22Rv1 (cell line): Measurements from ENCODE around the gene DENND1C.

Source experiments
- ZFX ChIP-seq: fragments of 450-650 bp; IDR thresholded peaks from 2 replicates; pipeline ENCODE4 v1.6.1; 2017; ENCODE audit warnings: antibody characterized with exemption, borderline replicate concordance
- TF ChIP-seq, protein P1 (sequence below): fragments of 450-650 bp; IDR thresholded peaks from 2 replicates; pipeline ENCODE4 v1.5.1; 2017; ENCODE audit warnings: mild to moderate bottlenecking

- TF ChIP-seq, protein P1, sequence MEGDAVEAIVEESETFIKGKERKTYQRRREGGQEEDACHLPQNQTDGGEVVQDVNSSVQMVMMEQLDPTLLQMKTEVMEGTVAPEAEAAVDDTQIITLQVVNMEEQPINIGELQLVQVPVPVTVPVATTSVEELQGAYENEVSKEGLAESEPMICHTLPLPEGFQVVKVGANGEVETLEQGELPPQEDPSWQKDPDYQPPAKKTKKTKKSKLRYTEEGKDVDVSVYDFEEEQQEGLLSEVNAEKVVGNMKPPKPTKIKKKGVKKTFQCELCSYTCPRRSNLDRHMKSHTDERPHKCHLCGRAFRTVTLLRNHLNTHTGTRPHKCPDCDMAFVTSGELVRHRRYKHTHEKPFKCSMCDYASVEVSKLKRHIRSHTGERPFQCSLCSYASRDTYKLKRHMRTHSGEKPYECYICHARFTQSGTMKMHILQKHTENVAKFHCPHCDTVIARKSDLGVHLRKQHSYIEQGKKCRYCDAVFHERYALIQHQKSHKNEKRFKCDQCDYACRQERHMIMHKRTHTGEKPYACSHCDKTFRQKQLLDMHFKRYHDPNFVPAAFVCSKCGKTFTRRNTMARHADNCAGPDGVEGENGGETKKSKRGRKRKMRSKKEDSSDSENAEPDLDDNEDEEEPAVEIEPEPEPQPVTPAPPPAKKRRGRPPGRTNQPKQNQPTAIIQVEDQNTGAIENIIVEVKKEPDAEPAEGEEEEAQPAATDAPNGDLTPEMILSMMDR = no peak
- no peak for TF ChIP-seq ZFX
These were observed 7.9 kb downstream of the DENND1C start for GRCh38 chr19:6473647-6474046.
